ENCODE measurements around the gene RIT2. TPM values are rescaled to one million over a fixed set of nuclear protein-coding genes. Genes with fewer than 3 reads are reported as not detected.
A peak's percentile ranks its signal among the peaks of the same experiment; 100 is the strongest.

RIT2 gene
- total RNA-seq, 4 donors from 2014 or later: not detected

DNA sequence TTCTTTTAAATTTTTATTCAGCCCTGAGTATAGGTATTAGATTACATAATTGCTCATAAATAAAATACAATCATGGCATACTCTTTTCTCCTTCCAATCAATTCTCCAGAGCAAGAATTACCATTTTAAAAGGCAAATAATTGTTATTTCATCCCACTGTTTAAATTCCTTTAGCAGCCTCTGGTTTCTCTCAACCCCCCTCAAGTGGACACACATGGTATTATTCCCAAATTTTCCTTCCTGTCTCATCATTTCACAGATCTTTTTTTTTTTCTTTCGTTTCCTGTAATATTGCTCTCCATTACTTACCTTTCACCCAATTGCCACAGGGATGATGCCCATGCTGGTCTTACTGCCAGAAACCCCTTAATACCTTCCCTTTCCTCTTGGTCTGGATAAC is 385.2 kb downstream of the RIT2 start:
- H3K4me1 ChIP-seq: no peaks in the 10 kb centered on the region
- no peak for DNase-seq (ENCODE audit: low spot score in 2 of 2)
- TF ChIP-seq, protein P1, sequence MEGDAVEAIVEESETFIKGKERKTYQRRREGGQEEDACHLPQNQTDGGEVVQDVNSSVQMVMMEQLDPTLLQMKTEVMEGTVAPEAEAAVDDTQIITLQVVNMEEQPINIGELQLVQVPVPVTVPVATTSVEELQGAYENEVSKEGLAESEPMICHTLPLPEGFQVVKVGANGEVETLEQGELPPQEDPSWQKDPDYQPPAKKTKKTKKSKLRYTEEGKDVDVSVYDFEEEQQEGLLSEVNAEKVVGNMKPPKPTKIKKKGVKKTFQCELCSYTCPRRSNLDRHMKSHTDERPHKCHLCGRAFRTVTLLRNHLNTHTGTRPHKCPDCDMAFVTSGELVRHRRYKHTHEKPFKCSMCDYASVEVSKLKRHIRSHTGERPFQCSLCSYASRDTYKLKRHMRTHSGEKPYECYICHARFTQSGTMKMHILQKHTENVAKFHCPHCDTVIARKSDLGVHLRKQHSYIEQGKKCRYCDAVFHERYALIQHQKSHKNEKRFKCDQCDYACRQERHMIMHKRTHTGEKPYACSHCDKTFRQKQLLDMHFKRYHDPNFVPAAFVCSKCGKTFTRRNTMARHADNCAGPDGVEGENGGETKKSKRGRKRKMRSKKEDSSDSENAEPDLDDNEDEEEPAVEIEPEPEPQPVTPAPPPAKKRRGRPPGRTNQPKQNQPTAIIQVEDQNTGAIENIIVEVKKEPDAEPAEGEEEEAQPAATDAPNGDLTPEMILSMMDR (IDR thresholded peaks at IDR 0.05): peak in 2 of 5 experiments; percentile 12 to 20
- TF ChIP-seq POLR2A (IDR thresholded peaks at IDR 0.05) (no peak), EP300 (IDR thresholded peaks at IDR 0.05) (no peak)
- H3K9me3 ChIP-seq: peaks cover 0 to 3% (median 0%) of the 10 kb centered on the region in 4 donors
- no peak overlapping the region for H3K27ac ChIP-seq
- H3K27me3 ChIP-seq: no peaks in the 10 kb centered on the region
- no peak overlapping the region for H3K4me3 ChIP-seq
- WGBS, 2 donors: 48 to 60% methylated on average over 1 of the region's 1 CpG
- no peaks in the 10 kb centered on the region for H3K36me3 ChIP-seq

DNA sequence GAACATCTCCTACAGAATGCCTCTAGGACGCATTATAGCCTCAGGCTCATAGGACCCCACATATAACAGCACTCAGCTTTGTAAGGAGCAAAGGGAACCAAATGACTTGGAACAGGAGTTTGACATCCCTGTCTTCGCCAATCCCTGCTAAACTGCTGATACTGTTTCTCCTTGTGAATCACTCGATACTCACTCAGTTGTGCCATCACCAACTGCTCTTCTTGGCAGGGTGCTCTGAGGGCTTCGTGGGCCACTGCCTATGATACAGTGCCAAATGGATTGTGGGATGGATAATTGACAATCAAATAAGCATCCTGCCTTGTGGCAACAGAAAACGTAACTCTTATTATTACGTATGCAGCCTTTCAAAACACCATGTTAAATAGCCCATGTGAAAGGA is 396.3 kb downstream of the RIT2 start:
- no peaks in the 10 kb centered on the region for H3K36me3 ChIP-seq
- H3K4me1 ChIP-seq: no peaks in the 10 kb centered on the region
- no peak for DNase-seq (ENCODE audit: low spot score in 2 of 2)
- TF ChIP-seq EP300 (IDR thresholded peaks at IDR 0.05) (no peak), POLR2A (IDR thresholded peaks at IDR 0.05) (no peak)
- TF ChIP-seq, protein P1 (IDR thresholded peaks at IDR 0.05): no peak
- 80 to 89% methylated on average over 6 of the region's 6 CpGs for WGBS, 2 donors
- H3K9me3 ChIP-seq: no peaks in the 10 kb centered on the region
- no peak overlapping the region for H3K27ac ChIP-seq
- H3K27me3 ChIP-seq: no peaks in the 10 kb centered on the region
- H3K4me3 ChIP-seq: no peak overlapping the region

DNA sequence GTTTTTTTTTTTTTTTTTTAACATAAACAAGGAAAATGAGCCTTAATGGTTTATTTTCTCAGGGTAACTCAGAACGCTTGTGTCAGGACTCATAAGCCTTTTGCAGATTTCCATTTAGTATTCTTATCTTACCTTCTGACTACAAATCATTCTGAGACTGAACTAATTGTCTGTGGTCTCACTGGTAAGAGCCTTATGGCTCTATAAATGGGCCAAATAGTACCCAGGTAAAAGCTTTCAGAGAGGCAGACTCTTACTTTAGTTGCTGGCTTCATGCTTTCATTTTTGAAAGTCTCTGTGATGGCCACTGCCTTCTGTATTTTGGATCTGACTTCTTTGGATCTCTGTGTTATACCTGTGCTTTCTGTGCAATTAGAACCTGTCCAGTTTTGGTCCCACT is 403.4 kb downstream of the RIT2 start:
- H3K9me3 ChIP-seq: no peaks in the 10 kb centered on the region
- TF ChIP-seq EP300 (IDR thresholded peaks at IDR 0.05) (no peak), POLR2A (IDR thresholded peaks at IDR 0.05) (no peak)
- TF ChIP-seq, protein P1 (IDR thresholded peaks at IDR 0.05): no peak
- WGBS, 2 donors: 57 to 71% methylated on average over 1 of the region's 1 CpG
- DNase-seq (ENCODE audit: low spot score in 2 of 2): no peak
- H3K4me3 ChIP-seq: no peak overlapping the region
- H3K27ac ChIP-seq: no peak overlapping the region
- no peaks in the 10 kb centered on the region for H3K4me1 ChIP-seq
- no peaks in the 10 kb centered on the region for H3K36me3 ChIP-seq
- H3K27me3 ChIP-seq: no peaks in the 10 kb centered on the region

DNA sequence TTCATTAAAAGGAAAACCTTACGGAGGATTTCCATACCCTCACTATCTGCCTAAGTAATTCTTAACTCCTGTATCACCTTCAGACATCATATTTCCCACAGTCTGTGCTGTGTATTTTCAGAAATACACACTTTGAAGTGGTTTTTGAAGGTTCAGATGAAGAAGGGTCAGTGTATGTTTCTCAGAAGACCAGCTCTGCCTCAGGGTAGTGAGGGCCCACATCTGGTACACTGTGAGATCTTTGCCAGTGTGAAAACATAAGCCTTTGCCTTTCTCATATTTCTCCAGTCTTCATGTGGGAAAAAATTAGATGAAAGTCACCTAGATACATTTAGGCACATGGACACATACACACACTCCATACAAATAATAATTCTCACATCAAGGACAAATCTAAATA is 408.4 kb downstream of the RIT2 start:
- no peaks in the 10 kb centered on the region for H3K9me3 ChIP-seq
- TF ChIP-seq POLR2A (IDR thresholded peaks at IDR 0.05): no peak
- TF ChIP-seq EP300 (IDR thresholded peaks at IDR 0.05): no peak
- TF ChIP-seq, protein P1 (IDR thresholded peaks at IDR 0.05): no peak
- WGBS, 2 donors: 73 to 74% methylated on average over 1 of the region's 1 CpG
- no peak for DNase-seq (ENCODE audit: low spot score in 2 of 2)
- no peak overlapping the region for H3K27ac ChIP-seq
- H3K36me3 ChIP-seq: no peaks in the 10 kb centered on the region
- H3K4me3 ChIP-seq: no peak overlapping the region
- H3K4me1 ChIP-seq: no peaks in the 10 kb centered on the region
- H3K27me3 ChIP-seq: no peaks in the 10 kb centered on the region

DNA sequence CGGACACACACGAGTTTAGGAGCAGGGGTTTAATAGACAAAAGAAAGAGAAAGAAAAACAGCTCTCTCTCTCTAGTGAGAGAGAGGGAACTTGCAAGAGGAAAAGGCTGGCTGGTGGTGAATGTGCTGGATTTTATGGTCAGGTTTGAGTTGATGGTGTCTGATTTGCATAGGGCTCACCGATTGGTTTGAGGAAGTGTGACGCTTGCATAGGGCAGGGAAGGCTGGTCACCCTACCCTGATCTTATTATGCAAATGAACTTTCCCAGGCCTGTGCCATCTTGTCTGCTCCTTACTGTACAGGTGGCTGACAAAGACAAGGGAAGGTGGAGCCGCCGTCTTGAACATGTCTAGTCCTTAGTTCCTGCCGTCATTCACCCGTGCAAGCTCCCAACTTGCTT is 408.9 kb downstream of the RIT2 start:
- H3K4me3 ChIP-seq: no peak overlapping the region
- H3K27me3 ChIP-seq: no peaks in the 10 kb centered on the region
- H3K9me3 ChIP-seq: no peaks in the 10 kb centered on the region
- DNase-seq (ENCODE audit: low spot score in 2 of 2): no peak
- no peaks in the 10 kb centered on the region for H3K36me3 ChIP-seq
- TF ChIP-seq POLR2A (IDR thresholded peaks at IDR 0.05) (no peak), EP300 (IDR thresholded peaks at IDR 0.05) (no peak)
- TF ChIP-seq, protein P1 (IDR thresholded peaks at IDR 0.05): no peak
- H3K4me1 ChIP-seq: no peaks in the 10 kb centered on the region
- WGBS, 2 donors: 58 to 62% methylated on average over 8 of the region's 8 CpGs
- H3K27ac ChIP-seq: no peak overlapping the region

All from tibial nerve (tissue), 4 donors.